Measurements from ENCODE around the gene SWI5. TPM values are rescaled to one million over a fixed set of nuclear protein-coding genes. Genes with fewer than 3 reads are reported as not detected.

The SWI5 gene
- total RNA-seq, 4 donors from 2014 or later = 18.5 to 50.2 (median 49.2) TPM

DNA sequence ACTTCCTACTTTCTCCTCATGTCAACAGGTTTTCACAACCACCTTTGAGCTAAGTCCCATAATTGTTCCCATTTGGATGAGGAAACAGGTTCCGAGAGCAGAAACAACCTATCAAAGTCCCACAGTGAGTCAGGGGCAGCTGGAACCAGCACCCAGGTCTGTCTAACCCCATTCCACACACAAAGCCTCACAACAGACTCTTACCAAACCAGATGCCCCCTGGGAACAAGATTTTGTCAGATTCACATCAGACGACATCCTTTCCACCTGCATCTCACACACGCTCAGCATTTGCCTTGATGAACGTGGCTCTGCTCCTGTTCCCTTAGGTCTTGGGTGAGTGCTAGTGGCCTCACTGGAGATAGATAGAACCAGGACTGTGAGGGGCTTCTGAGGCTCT is 17.0 kb downstream of the SWI5 start:
- TF ChIP-seq POLR2A (IDR thresholded peaks at IDR 0.05) = no peak
- TF ChIP-seq, protein P1, sequence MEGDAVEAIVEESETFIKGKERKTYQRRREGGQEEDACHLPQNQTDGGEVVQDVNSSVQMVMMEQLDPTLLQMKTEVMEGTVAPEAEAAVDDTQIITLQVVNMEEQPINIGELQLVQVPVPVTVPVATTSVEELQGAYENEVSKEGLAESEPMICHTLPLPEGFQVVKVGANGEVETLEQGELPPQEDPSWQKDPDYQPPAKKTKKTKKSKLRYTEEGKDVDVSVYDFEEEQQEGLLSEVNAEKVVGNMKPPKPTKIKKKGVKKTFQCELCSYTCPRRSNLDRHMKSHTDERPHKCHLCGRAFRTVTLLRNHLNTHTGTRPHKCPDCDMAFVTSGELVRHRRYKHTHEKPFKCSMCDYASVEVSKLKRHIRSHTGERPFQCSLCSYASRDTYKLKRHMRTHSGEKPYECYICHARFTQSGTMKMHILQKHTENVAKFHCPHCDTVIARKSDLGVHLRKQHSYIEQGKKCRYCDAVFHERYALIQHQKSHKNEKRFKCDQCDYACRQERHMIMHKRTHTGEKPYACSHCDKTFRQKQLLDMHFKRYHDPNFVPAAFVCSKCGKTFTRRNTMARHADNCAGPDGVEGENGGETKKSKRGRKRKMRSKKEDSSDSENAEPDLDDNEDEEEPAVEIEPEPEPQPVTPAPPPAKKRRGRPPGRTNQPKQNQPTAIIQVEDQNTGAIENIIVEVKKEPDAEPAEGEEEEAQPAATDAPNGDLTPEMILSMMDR (IDR thresholded peaks at IDR 0.05) = no peak
- H3K27me3 ChIP-seq = no peaks in the 10 kb centered on the region
- H3K9me3 ChIP-seq = no peaks in the 10 kb centered on the region
- H3K4me3 ChIP-seq (replicated peaks in 1 of 3) = no peak overlapping the region
- intact Hi-C loops (cut with DNase I) = loop anchor here (10.0 kb wide), 1 partner anchor 122 kb away; no protein-coding TSS in a partner anchor
- 89 to 94% methylated on average over 4 of the region's 4 CpGs for WGBS, 2 donors
- H3K27ac ChIP-seq = no peak overlapping the region
- H3K4me1 ChIP-seq = peaks cover 9 to 15% of the 10 kb centered on the region in 2 donors
- no peak for DNase-seq
- H3K36me3 ChIP-seq = no peaks in the 10 kb centered on the region

DNA sequence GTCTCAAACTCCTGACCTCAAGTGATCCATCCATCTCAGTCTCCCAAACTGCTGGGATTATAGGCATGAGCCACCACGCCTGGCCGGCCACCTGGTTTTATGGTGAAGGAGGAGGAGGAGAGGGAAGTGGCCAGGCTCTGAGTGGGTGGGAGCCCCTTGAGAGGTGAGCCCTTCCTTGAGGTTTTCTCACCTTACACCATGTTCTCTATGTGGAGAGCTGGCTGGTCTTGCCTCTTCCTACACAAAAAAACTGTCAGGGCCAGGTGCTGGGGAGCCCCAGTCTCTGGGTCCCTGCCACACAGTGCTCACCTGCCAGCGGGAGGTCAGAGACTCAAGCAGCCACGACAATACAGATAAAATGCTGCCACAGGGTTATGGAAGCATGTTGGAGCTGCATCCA is 18.1 kb downstream of the SWI5 start:
- no peak overlapping the region for H3K27ac ChIP-seq
- H3K4me1 ChIP-seq = peaks cover 0 to 5% of the 10 kb centered on the region in 2 donors
- no peaks in the 10 kb centered on the region for H3K9me3 ChIP-seq
- no peak for TF ChIP-seq POLR2A (IDR thresholded peaks at IDR 0.05)
- TF ChIP-seq, protein P1 (IDR thresholded peaks at IDR 0.05) = no peak
- WGBS, 2 donors = 80 to 100% methylated on average over 2 to 4 of the region's 4 CpGs
- H3K4me3 ChIP-seq (replicated peaks in 1 of 3) = no peak overlapping the region
- no peaks in the 10 kb centered on the region for H3K27me3 ChIP-seq
- DNase-seq = no peak
- intact Hi-C loops (cut with DNase I) = loop anchor here (2.0 to 10.0 kb wide), 2 partner anchors 47 to 121 kb away; partner anchors contain the start of gene SLC27A4
- no peaks in the 10 kb centered on the region for H3K36me3 ChIP-seq

DNA sequence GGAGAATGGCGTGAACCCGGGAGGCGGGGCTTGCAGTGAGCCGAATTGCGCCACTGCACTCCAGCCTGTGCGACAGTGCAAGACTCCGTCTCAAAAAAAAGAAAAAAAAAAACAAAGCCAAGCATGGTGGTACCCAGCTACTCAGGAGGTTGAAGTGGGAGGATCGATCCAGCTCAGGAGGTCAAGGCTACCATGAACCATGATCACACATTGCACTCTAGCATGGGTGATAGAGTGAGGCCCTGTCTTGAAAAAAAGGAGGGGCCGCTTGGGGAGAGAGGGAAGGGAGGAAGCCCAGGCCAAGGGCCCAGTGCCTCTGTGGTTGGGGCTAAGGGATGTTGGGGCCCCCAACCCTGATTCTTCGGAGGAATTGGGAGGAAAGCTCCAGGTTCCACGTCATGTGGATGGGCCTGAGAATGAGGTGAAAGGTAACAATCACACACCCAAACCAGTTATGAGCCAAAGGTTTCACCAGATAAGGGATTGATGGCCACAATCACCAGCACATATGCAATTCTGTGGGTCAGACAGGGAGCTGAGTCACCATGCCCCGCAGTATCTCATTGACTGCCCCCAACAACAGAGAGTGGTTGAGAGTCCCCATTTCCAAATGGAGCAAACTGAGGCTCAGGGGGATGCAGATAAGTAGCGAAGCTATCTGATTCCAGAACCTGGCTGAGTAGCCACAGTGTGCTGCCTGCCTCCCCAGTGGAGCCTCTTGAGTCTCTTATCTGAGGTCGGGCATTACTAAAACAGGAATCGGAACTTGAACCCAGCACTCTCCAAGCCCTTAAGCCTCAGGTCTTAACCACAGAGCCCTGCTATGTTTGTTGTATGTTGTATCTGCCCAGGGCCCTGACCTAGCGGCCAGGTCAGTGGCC is 20.5 kb downstream of the SWI5 start:
- intact Hi-C loops (cut with DNase I) = loop anchor here (10.0 kb wide), 1 partner anchor 118 kb away; no protein-coding TSS in a partner anchor
- no peak for DNase-seq
- Histone ChIP-seq H3K9me3 (no peaks in the 10 kb centered on the region), H3K4me1 (peaks cover 0 to 4% of the 10 kb centered on the region in 2 donors), H3K36me3 (no peaks in the 10 kb centered on the region), H3K4me3 (replicated peaks in 1 of 3) (no peak overlapping the region), H3K27ac (no peak overlapping the region), H3K27me3 (no peaks in the 10 kb centered on the region)
- 91 to 93% methylated on average over 15 to 16 of the region's 16 CpGs for WGBS, 2 donors
- TF ChIP-seq POLR2A (IDR thresholded peaks at IDR 0.05) = no peak
- TF ChIP-seq, protein P1 (IDR thresholded peaks at IDR 0.05) = no peak

DNA sequence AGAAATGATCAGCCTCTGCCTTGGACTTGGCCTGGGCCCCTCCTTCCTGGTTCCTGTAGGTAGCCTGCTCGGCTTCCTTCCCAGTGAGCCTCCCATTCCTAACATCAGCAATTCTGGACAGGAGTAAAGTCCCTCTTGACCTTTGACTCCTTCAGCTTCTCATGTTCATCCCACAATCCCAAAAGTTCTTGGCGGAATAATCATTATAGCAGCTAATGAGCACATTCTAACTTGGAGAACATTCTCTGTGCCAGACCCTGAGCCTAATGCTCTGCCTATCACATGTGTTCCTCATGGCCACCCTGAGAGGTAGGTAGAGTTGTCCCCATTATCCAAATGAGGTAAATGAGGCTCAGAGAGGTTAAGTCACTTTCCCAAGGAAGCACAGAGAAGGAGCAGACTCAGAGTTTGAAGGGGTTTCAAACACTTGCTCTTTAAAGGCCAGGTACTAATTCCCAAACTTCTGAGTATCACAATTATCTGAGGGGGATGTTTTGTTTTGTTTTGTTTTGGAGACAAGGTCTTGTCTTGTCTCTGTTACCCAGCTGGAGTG is 21.2 kb downstream of the SWI5 start:
- no peaks in the 10 kb centered on the region for H3K36me3 ChIP-seq
- TF ChIP-seq POLR2A (IDR thresholded peaks at IDR 0.05) = no peak
- TF ChIP-seq, protein P1 (IDR thresholded peaks at IDR 0.05) = no peak
- no peak overlapping the region for H3K4me3 ChIP-seq (replicated peaks in 1 of 3)
- no peak for DNase-seq
- no peaks in the 10 kb centered on the region for H3K9me3 ChIP-seq
- no peaks in the 10 kb centered on the region for H3K27me3 ChIP-seq
- peaks cover 0 to 4% of the 10 kb centered on the region in 2 donors for H3K4me1 ChIP-seq
- 100% methylated on average over 2 of the region's 2 CpGs for WGBS, 2 donors
- intact Hi-C loops (cut with DNase I) = loop anchor here (10.0 kb wide), 1 partner anchor 118 kb away; no protein-coding TSS in a partner anchor
- H3K27ac ChIP-seq = no peak overlapping the region
